Measurements from ENCODE around the gene MRGPRF. TPM values are rescaled to one million over a fixed set of nuclear protein-coding genes. Genes with fewer than 3 reads are reported as not detected.

MRGPRF gene
- not detected in 2 replicates for total RNA-seq (2014; rRNA removed; shearing (Covaris generic))
- total RNA-seq (2022): not detected in 2 replicates
- Bru-seq, nascent RNA: not detected
- BruChase-seq, experiment 1, labeled RNA remaining after a 6-hour chase: not detected
- not detected for BruChase-seq, experiment 2, labeled RNA remaining after a 2-hour chase
- long read RNA-seq: 0 reads

- TF ChIP-seq CTCF (conservative IDR thresholded peaks at IDR 0.05; ENCODE audit: low read length) (no peak), EZH2phosphoT487 (IDR thresholded peaks at IDR 0.05; ENCODE audit: borderline replicate concordance, low read depth, low read length) (no peak)
- no peak within 1 kb of the TSS for H3K4me3 ChIP-seq (ENCODE audit: low read depth, low read length, poor library complexity, severe bottlenecking)
- H3K27ac ChIP-seq (ENCODE audit: low read depth, low read length, poor library complexity, severe bottlenecking): no peak within 1 kb of the TSS
- no TSS peak for BruUV-seq (replicated peaks)
- no peak for DNase-seq (ENCODE audit: low spot score)
- ChIA-PET POLR2A (no interaction called here), CTCF (ENCODE audit: unreplicated experiment) (no interaction called here)
- peaks cover 6% of the 10 kb centered on the region for H3K4me1 ChIP-seq (ENCODE audit: insufficient read depth, low read length, poor library complexity, severe bottlenecking)
- intact Hi-C loops (cut with micrococcal nuclease; ENCODE audit: unreplicated experiment): no loop called here
- H2AFZ ChIP-seq (ENCODE audit: low read length): no peak within 1 kb of the TSS
- H3K36me3 ChIP-seq (ENCODE audit: insufficient read depth, low read length): no peaks in the 10 kb centered on the region
- H4K20me1 ChIP-seq (ENCODE audit: insufficient read depth, low read length): no peaks in the 10 kb centered on the region
- H3K79me2 ChIP-seq (ENCODE audit: insufficient read depth, low read depth, low read length): no peaks in the 10 kb centered on the region
- H3K9me2 ChIP-seq (ENCODE audit: insufficient read depth, low read length): no peaks in the 10 kb centered on the region
- no peaks in the 10 kb centered on the region for H3K9me3 ChIP-seq (ENCODE audit: low read length)
- H3K4me2 ChIP-seq (ENCODE audit: low read length): no peak within 1 kb of the TSS
Measured at GRCh38 chr11:69013009-69013951, at the start of gene MRGPRF. Gene MRGPRF (minus strand): TSS chr11:69013246. CDS start chr11:69009901, 3,345 bp downstream.

- no peak overlapping the region for H3K4me2 ChIP-seq (ENCODE audit: low read length)
- H3K9me2 ChIP-seq (ENCODE audit: insufficient read depth, low read length): no peaks in the 10 kb centered on the region
- H4K20me1 ChIP-seq (ENCODE audit: insufficient read depth, low read length): no peaks in the 10 kb centered on the region; the same call in 1 of the 2 replicates
- no TSS peak for BruUV-seq (replicated peaks)
- intact Hi-C loops (cut with micrococcal nuclease; ENCODE audit: unreplicated experiment): no loop called here
- H3K36me3 ChIP-seq (ENCODE audit: insufficient read depth, low read length): peaks cover 57% of the 10 kb centered on the region
- TF ChIP-seq EZH2phosphoT487 (IDR thresholded peaks at IDR 0.05; ENCODE audit: borderline replicate concordance, low read depth, low read length) (no peak), CTCF (conservative IDR thresholded peaks at IDR 0.05; ENCODE audit: low read length) (no peak)
- DNase-seq (ENCODE audit: low spot score): no peak
- H3K9me3 ChIP-seq (ENCODE audit: low read length): no peaks in the 10 kb centered on the region
- H3K79me2 ChIP-seq (ENCODE audit: insufficient read depth, low read depth, low read length): peaks cover 2% of the 10 kb centered on the region; the same call in 1 of the 2 replicates
- peaks cover 2% of the 10 kb centered on the region for H3K4me1 ChIP-seq (ENCODE audit: insufficient read depth, low read length, poor library complexity, severe bottlenecking)
- CTCF ChIA-PET (ENCODE audit: unreplicated experiment): no interaction called here
- H2AFZ ChIP-seq (ENCODE audit: low read length): no peak overlapping the region
- no peak overlapping the region for H3K4me3 ChIP-seq (ENCODE audit: low read depth, low read length, poor library complexity, severe bottlenecking)
- no peak overlapping the region for H3K27ac ChIP-seq (ENCODE audit: low read depth, low read length, poor library complexity, severe bottlenecking)
- POLR2A ChIA-PET: no interaction called here
Measured at GRCh38 chr11:69062169-69062855, 49.3 kb upstream of the MRGPRF start.
